Muscle layer of duodenum (tissue), 2 donors: ENCODE measurements around the gene NFKBIB.
A peak's percentile ranks its signal among the peaks of the same experiment; 100 is the strongest.
"Not testable (repeated sequence)": the region's sequence is repeated elsewhere in the genome, so short reads cannot be mapped to it uniquely, and the experiment has no call there.

Experiments used
- H3K27ac ChIP-seq: one replicate; pipeline ENCODE4 v1.7.0; 2013; ENCODE audit warnings: mild to moderate bottlenecking, low read length
- H3K27me3 ChIP-seq: one replicate; pipeline ENCODE4 v1.7.0; 2013; ENCODE audit warnings: low read depth, mild to moderate bottlenecking, control low read depth, low read length
- H3K36me3 ChIP-seq, 2 donors: one replicate each; pipeline ENCODE4 v1.7.0; 2013; ENCODE audit warnings: low read length in 2 of 2, control low read depth in 1 of 2, mild to moderate bottlenecking in 1 of 2; ENCODE audit not compliant: insufficient read depth in 2 of 2, control insufficient read depth in 1 of 2
- H3K4me1 ChIP-seq, 2 donors: one replicate each; pipeline ENCODE4 v1.7.0; 2013; ENCODE audit warnings: low read length in 2 of 2, mild to moderate bottlenecking in 2 of 2, control low read depth in 1 of 2, moderate library complexity in 1 of 2; ENCODE audit not compliant: insufficient read depth in 2 of 2, control insufficient read depth in 1 of 2
- H3K4me3 ChIP-seq, 2 donors: one replicate each; pipeline ENCODE4 v1.7.0; 2013; ENCODE audit warnings: low read length in 2 of 2, low read depth in 1 of 2, mild to moderate bottlenecking in 1 of 2
- H3K9me3 ChIP-seq, 2 donors: one replicate each; pipeline ENCODE4 v1.7.0; 2013; ENCODE audit warnings: low read length in 2 of 2, control low read depth in 1 of 2, mild to moderate bottlenecking in 1 of 2; ENCODE audit not compliant: control insufficient read depth in 1 of 2
- donor health status: healthy.

The NFKBIB gene

GRCh38 chr19:38899447-38900201 is at the start of gene NFKBIB, which contains the start of gene SIRT2:
NFKBIB (plus strand) TSS chr19:38899969; CDS start chr19:38900033, 64 bp downstream.
SIRT2 (minus strand) TSS chr19:38899618; CDS start chr19:38899521, 97 bp downstream.
- H3K9me3 ChIP-seq = no peaks in the 10 kb centered on the region
- peaks cover 18 to 32% of the 10 kb centered on the region in 2 donors for H3K4me1 ChIP-seq
- peak within 1 kb of the TSS; percentile 88 for H3K27ac ChIP-seq
- H3K36me3 ChIP-seq = peaks cover 5 to 6% of the 10 kb centered on the region in 2 donors
- H3K27me3 ChIP-seq = no peaks in the 10 kb centered on the region
- peak within 1 kb of the TSS; percentile 84 to 87 for H3K4me3 ChIP-seq

GRCh38 chr19:38850436-38850975 is 49.3 kb upstream of the NFKBIB start:
- Histone ChIP-seq H3K4me3 (peak overlapping the region; percentile 70 to 85), H3K36me3 (peaks cover 15 to 25% of the 10 kb centered on the region in 2 donors), H3K27me3 (no peaks in the 10 kb centered on the region), H3K27ac (peak overlapping the region; percentile 98), H3K9me3 (no peaks in the 10 kb centered on the region), H3K4me1 (peaks cover 12 to 43% of the 10 kb centered on the region in 2 donors)

GRCh38 chr19:38850976-38851621 is 48.7 kb upstream of the NFKBIB start:
- peak overlapping the region; percentile 70 to 85 for H3K4me3 ChIP-seq
- H3K36me3 ChIP-seq = peaks cover 9 to 19% of the 10 kb centered on the region in 2 donors
- H3K4me1 ChIP-seq = peaks cover 12 to 37% of the 10 kb centered on the region in 2 donors
- no peaks in the 10 kb centered on the region for H3K27me3 ChIP-seq
- peak overlapping the region; percentile 98 for H3K27ac ChIP-seq
- no peaks in the 10 kb centered on the region for H3K9me3 ChIP-seq

GRCh38 chr19:38851622-38852230 is 48.0 kb upstream of the NFKBIB start:
- Histone ChIP-seq H3K36me3 (peaks cover 6 to 17% of the 10 kb centered on the region in 2 donors), H3K27ac (peak overlapping the region; percentile 98), H3K27me3 (no peaks in the 10 kb centered on the region), H3K4me3 (peak overlapping the region; percentile 85 to 86), H3K9me3 (no peaks in the 10 kb centered on the region), H3K4me1 (peaks cover 12 to 35% of the 10 kb centered on the region in 2 donors)

GRCh38 chr19:38852231-38853044 is 47.3 kb upstream of the NFKBIB start:
- Histone ChIP-seq H3K27ac (peak overlapping the region; percentile 92), H3K36me3 (peaks cover 0 to 10% of the 10 kb centered on the region in 2 donors), H3K27me3 (no peaks in the 10 kb centered on the region), H3K9me3 (no peaks in the 10 kb centered on the region), H3K4me3 (peak overlapping the region; percentile 80 to 86), H3K4me1 (peaks cover 12 to 28% of the 10 kb centered on the region in 2 donors)

GRCh38 chr19:38853214-38853613 is 46.6 kb upstream of the NFKBIB start:
- H3K27ac ChIP-seq = peak overlapping the region; percentile 92
- H3K36me3 ChIP-seq = peaks cover 0 to 9% of the 10 kb centered on the region in 2 donors
- H3K4me3 ChIP-seq = peak overlapping the region in 1 of 2 donors; percentile 86

GRCh38 chr19:38854961-38855360 is 44.8 kb upstream of the NFKBIB start:
- H3K4me3 ChIP-seq, H3K9me3 ChIP-seq, H3K27ac ChIP-seq, H3K36me3 ChIP-seq, H3K27me3 ChIP-seq: not testable (repeated sequence)
- H3K4me1 ChIP-seq = peaks cover 3 to 12% of the 10 kb centered on the region in 2 donors

More at GRCh38 chr19:38853214-38853613, 46.6 kb upstream of the NFKBIB start:
- H3K4me1 ChIP-seq = peaks cover 10 to 21% of the 10 kb centered on the region in 2 donors
- H3K9me3 ChIP-seq = no peaks in the 10 kb centered on the region
- no peaks in the 10 kb centered on the region for H3K27me3 ChIP-seq

- H3K27ac ChIP-seq, H3K9me3 ChIP-seq, H3K27me3 ChIP-seq, H3K36me3 ChIP-seq, H3K4me3 ChIP-seq: not testable (repeated sequence)
- peaks cover 3 to 12% of the 10 kb centered on the region in 2 donors for H3K4me1 ChIP-seq
These were observed 44.0 kb upstream of the NFKBIB start for GRCh38 chr19:38855751-38856150.

GRCh38 chr19:38856813-38857212 is 43.0 kb upstream of the NFKBIB start:
- H3K27me3 ChIP-seq = no peaks in the 10 kb centered on the region
- peaks cover 3 to 7% of the 10 kb centered on the region in 2 donors for H3K4me1 ChIP-seq
- no peak overlapping the region for H3K4me3 ChIP-seq
- no peak overlapping the region for H3K27ac ChIP-seq
- H3K36me3 ChIP-seq = no peaks in the 10 kb centered on the region
- H3K9me3 ChIP-seq = no peaks in the 10 kb centered on the region

- not testable (repeated sequence) for H3K9me3 ChIP-seq, H3K27ac ChIP-seq, H3K4me1 ChIP-seq, H3K36me3 ChIP-seq, H3K27me3 ChIP-seq, H3K4me3 ChIP-seq
These were observed 40.1 kb upstream of the NFKBIB start for GRCh38 chr19:38859631-38860204.
